IPS-20b (cell line): ENCODE results near the gene ERO1A.

Experiments
- H3K27ac ChIP-seq: one replicate; pipeline ENCODE4 v1.5.1; 2013; ENCODE audit warnings: low read length
- H3K27me3 ChIP-seq: 2 replicates; pipeline ENCODE4 v1.6.1; 2013; ENCODE audit warnings: mild to moderate bottlenecking, low read length, inconsistent platforms; ENCODE audit not compliant: insufficient read depth
- H3K36me3 ChIP-seq: 2 replicates; pipeline ENCODE4 v1.6.1; 2013; ENCODE audit warnings: low read depth, mild to moderate bottlenecking, inconsistent platforms, low read length, moderate library complexity; ENCODE audit not compliant: insufficient read depth
- H3K4me1 ChIP-seq: 2 replicates; pipeline ENCODE4 v1.6.1; 2013; ENCODE audit warnings: mild to moderate bottlenecking, control low read depth, inconsistent platforms, low read length, moderate library complexity; ENCODE audit not compliant: insufficient read depth
- H3K4me3 ChIP-seq: 2 replicates; pipeline ENCODE4 v1.5.1; 2013; ENCODE audit warnings: mild to moderate bottlenecking, low read length, inconsistent platforms
- H3K9ac ChIP-seq: 2 replicates; pipeline ENCODE4 v1.6.1; 2013; ENCODE audit warnings: low read depth, mild to moderate bottlenecking, inconsistent platforms, low read length, moderate library complexity
- H3K9me3 ChIP-seq: 2 replicates; pipeline ENCODE4 v1.6.1; 2013; ENCODE audit warnings: mild to moderate bottlenecking, low read depth, low read length, inconsistent platforms; ENCODE audit not compliant: insufficient read depth

ERO1A gene

DNA sequence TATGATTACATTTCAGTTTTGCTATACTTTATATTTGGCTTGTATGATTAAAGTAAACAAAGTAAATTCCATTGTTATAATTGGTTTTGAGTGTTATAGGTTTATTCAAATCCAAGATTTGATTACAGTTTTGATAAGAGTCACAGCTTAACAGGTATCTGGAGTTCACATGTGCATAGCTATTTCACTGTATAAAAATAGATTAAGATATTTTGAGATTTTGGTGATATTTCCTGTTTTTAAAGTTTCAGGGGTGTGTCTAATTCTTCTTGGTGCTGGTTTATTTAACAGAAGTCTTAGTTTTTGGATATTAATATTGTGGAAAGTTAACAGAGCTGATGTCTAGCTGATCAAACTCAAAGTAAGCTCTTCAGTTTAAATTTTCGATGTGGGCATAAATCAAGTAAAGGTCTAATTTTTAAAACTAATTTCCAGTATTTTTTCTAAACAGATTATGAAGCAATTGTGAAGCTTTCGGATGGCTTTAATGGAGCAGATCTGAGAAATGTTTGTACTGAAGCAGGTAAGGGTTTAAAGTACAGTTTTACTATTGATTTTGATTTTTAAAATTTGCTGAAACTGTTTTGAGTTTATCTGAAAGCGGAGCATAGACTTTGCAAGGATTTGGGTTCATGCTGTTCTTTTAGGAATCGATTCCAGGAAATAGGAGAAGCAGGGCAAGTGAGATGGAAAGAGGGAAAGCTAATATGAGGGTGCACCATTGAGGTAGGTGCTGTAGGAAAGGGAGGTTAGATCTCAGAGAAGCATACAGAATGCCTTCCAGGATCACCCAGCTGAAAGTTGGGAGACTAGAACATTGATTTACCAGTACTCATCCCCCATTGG, 28.4 kb upstream of the ERO1A start:
- no peaks in the 10 kb centered on the region for H3K27me3 ChIP-seq
- no peak overlapping the region for H3K9ac ChIP-seq
- no peak overlapping the region for H3K27ac ChIP-seq
- no peaks in the 10 kb centered on the region for H3K9me3 ChIP-seq
- H3K36me3 ChIP-seq = peaks cover 95% of the 10 kb centered on the region
- no peaks in the 10 kb centered on the region for H3K4me1 ChIP-seq
- H3K4me3 ChIP-seq = no peak overlapping the region

- Histone ChIP-seq H3K9me3 (no peaks in the 10 kb centered on the region), H3K36me3 (peaks cover 98% of the 10 kb centered on the region), H3K9ac (no peak overlapping the region), H3K27ac (no peak overlapping the region), H3K27me3 (no peaks in the 10 kb centered on the region), H3K4me1 (no peaks in the 10 kb centered on the region), H3K4me3 (no peak overlapping the region)
Observed at GRCh38 chr14:52716155-52716554, 20.8 kb upstream of the ERO1A start.

DNA sequence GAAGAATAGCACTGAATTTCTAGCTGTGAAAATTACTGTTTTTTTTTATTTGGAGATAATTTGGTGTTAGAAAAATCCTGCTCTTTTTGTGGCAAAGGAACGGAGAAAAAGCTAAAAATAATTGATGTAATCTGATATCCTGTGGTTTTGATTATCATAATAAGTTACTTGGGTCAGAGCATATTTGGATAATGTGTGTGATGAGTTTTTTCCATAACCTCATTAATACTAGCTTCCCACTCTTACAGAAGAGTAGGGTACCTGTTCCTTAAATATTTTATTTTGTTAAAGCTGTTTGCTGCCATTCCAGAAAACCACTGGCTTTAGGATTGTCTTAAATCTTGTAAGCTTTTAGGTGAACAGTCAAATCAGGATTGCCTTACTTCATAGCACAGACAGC, 16.3 kb upstream of the ERO1A start:
- Histone ChIP-seq H3K4me3 (no peak overlapping the region), H3K9ac (no peak overlapping the region), H3K27me3 (no peaks in the 10 kb centered on the region), H3K4me1 (peaks cover 7% of the 10 kb centered on the region; the same call in 1 of the 2 replicates), H3K27ac (no peak overlapping the region), H3K9me3 (no peaks in the 10 kb centered on the region), H3K36me3 (peaks cover 83% of the 10 kb centered on the region)

- H3K36me3 ChIP-seq = peaks cover 38% of the 10 kb centered on the region
- no peaks in the 10 kb centered on the region for H3K9me3 ChIP-seq
- no peaks in the 10 kb centered on the region for H3K27me3 ChIP-seq
- H3K4me3 ChIP-seq = peak within 1 kb of the TSS; percentile 95
- peaks cover 9% of the 10 kb centered on the region; the same call in 1 of the 2 replicates for H3K4me1 ChIP-seq
- peak within 1 kb of the TSS; percentile 77 for H3K27ac ChIP-seq
- peak within 1 kb of the TSS; percentile 96 for H3K9ac ChIP-seq
Observed at GRCh38 chr14:52706724-52707706, 11.7 kb upstream of the ERO1A start, which contains the start of gene PSMC6. PSMC6 (plus strand) TSS chr14:52707200; CDS start chr14:52707220, 20 bp downstream.

- Histone ChIP-seq H3K4me3 (peak overlapping the region; percentile 95), H3K27me3 (no peaks in the 10 kb centered on the region), H3K36me3 (peaks cover 30% of the 10 kb centered on the region), H3K9me3 (no peaks in the 10 kb centered on the region), H3K27ac (peak overlapping the region; percentile 77), H3K9ac (peak overlapping the region; percentile 96; the same call in 1 of the 2 replicates), H3K4me1 (peaks cover 9% of the 10 kb centered on the region; the same call in 1 of the 2 replicates)
Observed at GRCh38 chr14:52706286-52706685, 10.9 kb upstream of the ERO1A start.

DNA sequence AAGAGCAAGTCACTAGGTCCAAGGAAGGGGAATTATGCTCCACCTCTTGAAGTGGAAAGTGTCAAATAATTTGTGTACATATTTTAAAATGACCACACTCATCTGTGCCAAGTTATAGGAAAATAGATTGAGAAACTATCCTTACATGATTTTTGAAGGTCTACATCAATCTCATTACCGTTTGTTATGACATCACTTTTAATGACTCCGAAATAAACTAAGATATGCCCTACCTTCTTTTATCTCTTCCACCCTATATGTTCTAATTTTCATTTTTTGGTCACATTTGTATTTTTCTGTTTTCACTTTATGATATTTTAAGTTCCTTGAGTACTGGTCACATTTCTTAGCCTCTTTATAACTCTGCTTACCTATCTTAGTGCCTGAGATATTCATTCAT, 8.3 kb upstream of the ERO1A start:
- no peak overlapping the region for H3K27ac ChIP-seq
- H3K4me1 ChIP-seq = peaks cover 8% of the 10 kb centered on the region; the same call in 1 of the 2 replicates
- H3K9ac ChIP-seq = no peak overlapping the region
- no peak overlapping the region for H3K4me3 ChIP-seq
- no peaks in the 10 kb centered on the region for H3K9me3 ChIP-seq
- H3K27me3 ChIP-seq = no peaks in the 10 kb centered on the region
- peaks cover 4% of the 10 kb centered on the region for H3K36me3 ChIP-seq

GRCh38 chr14:52703225-52703624, 7.9 kb upstream of the ERO1A start:
- Histone ChIP-seq H3K27me3 (no peaks in the 10 kb centered on the region), H3K36me3 (no peaks in the 10 kb centered on the region), H3K4me1 (peaks cover 3% of the 10 kb centered on the region; the same call in 1 of the 2 replicates), H3K4me3 (no peak overlapping the region), H3K9ac (no peak overlapping the region), H3K9me3 (no peaks in the 10 kb centered on the region), H3K27ac (no peak overlapping the region)

DNA sequence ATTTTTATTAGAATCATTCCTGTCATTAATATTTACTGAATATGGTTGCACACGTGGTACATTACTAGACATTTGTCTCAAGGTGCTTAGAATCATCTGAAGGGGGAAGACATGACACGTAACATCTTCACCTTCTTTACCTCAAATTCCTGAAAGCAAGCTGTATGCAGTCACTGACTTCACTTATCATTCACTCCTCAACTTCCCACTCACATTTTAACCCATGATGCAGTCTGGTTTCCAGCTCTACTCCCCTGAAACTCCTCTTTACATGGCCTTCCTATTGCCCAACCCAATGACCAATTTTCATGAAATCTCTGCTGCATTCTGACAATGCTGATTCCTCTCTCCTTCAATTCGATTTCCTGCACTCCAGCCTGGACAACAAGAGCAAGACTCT, 5.9 kb upstream of the ERO1A start:
- no peak overlapping the region for H3K4me3 ChIP-seq
- H3K36me3 ChIP-seq = no peaks in the 10 kb centered on the region
- peaks cover 7% of the 10 kb centered on the region; the same call in 1 of the 2 replicates for H3K27me3 ChIP-seq
- no peaks in the 10 kb centered on the region for H3K9me3 ChIP-seq
- H3K27ac ChIP-seq = no peak overlapping the region
- no peaks in the 10 kb centered on the region; the same call in 1 of the 2 replicates for H3K4me1 ChIP-seq
- H3K9ac ChIP-seq = no peak overlapping the region

GRCh38 chr14:52700701-52701172, 5.4 kb upstream of the ERO1A start:
- Histone ChIP-seq H3K4me3 (no peak overlapping the region), H3K36me3 (no peaks in the 10 kb centered on the region), H3K9me3 (no peaks in the 10 kb centered on the region), H3K9ac (no peak overlapping the region), H3K4me1 (no peaks in the 10 kb centered on the region), H3K27ac (no peak overlapping the region), H3K27me3 (peaks cover 8% of the 10 kb centered on the region; the same call in 1 of the 2 replicates)

GRCh38 chr14:52694761-52695480, 437 bp downstream of the ERO1A start:
- Histone ChIP-seq H3K4me3 (peak overlapping the region; percentile 92), H3K27ac (no peak overlapping the region), H3K4me1 (no peaks in the 10 kb centered on the region; the same call in 1 of the 2 replicates), H3K9me3 (no peaks in the 10 kb centered on the region), H3K36me3 (no peaks in the 10 kb centered on the region), H3K9ac (peak overlapping the region; percentile 61), H3K27me3 (peaks cover 25% of the 10 kb centered on the region)

DNA sequence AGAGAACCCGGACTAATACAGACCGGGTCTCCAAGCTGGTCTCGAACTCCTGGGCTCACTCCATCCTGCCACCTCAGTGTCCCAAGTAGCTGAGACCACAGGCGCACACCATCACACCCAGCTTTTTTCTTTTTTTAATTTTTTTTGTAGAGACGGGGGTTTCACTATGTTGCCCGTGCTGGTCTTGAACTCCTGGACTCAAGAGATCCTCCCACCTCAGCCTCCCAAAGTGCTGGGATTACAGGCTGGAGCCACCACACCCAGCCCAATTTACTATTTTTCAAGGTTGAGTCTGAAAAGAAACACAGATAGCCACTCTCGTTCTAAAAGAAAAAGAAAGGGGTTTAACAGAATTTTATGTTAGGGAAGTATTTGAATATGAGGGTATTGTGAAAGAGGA, 1.8 kb downstream of the ERO1A start:
- H3K27me3 ChIP-seq = peaks cover 25% of the 10 kb centered on the region
- no peak overlapping the region for H3K9ac ChIP-seq
- no peak overlapping the region for H3K4me3 ChIP-seq
- no peaks in the 10 kb centered on the region for H3K36me3 ChIP-seq
- H3K4me1 ChIP-seq = no peaks in the 10 kb centered on the region; the same call in 1 of the 2 replicates
- H3K27ac ChIP-seq = no peak overlapping the region
- H3K9me3 ChIP-seq = no peaks in the 10 kb centered on the region
